Caco-2 (cell line): ENCODE measurements around the gene ELAVL1. TPM values are rescaled to one million over a fixed set of nuclear protein-coding genes. Genes with fewer than 3 reads are reported as not detected.

Source experiments
- BruUV-seq: library from RNA; stranded (reverse); fragments of 400-500 nt; replicated peaks from 2 replicates; lab custom pipeline; 2021; lab: Mats Ljungman, UMichigan
- CTCF ChIA-PET: fragments of 300-600 bp; sonication (Branson Sonifier 250); formaldehyde crosslinking; loops from one replicate; lab custom pipeline; 2022; ENCODE audit warnings: antibody characterized with exemption; lab: Charles Lee
- POLR2A ChIA-PET: fragments of 300-600 bp; sonication (Branson Sonifier 250); formaldehyde crosslinking; loops from one replicate; lab custom pipeline; 2022; ENCODE audit warnings: antibody characterized with exemption; lab: Charles Lee
- DNase-seq, 2 experiments: peaks; one replicate each; pipeline versions ENCODE4 v3.0.0 to v3.0.0-alpha.2; 2020 to 2022
- H3K27me3 ChIP-seq: replicated peaks from 2 replicates; pipeline ENCODE4 v1.6.0; 2011; ENCODE audit warnings: low read length; ENCODE audit not compliant: control insufficient read depth, insufficient read depth
- H3K36me3 ChIP-seq: 2 replicates; pipeline ENCODE4 v1.5.1; 2011; ENCODE audit warnings: low read length; ENCODE audit not compliant: control insufficient read depth, insufficient read depth
- H3K4me1 ChIP-seq: fragments of 250-450 bp; sonication (Bioruptor Pico); 2 replicates; pipeline ENCODE4 v1.5.1; 2020; ENCODE audit warnings: mild to moderate bottlenecking
- H3K4me3 ChIP-seq: 2 replicates; pipeline ENCODE4 v1.5.1; 2011; ENCODE audit warnings: low read depth, mild to moderate bottlenecking, control low read depth, low read length
- H3K9me3 ChIP-seq: fragments of 250-450 bp; sonication (Bioruptor Pico); 2 replicates; pipeline ENCODE4 v1.5.1; 2020; ENCODE audit warnings: mild to moderate bottlenecking, moderate library complexity
- H3K27ac Mint-ChIP-seq: one replicate; pipeline ENCODE4 v1.8.0; 2022; ENCODE audit warnings: mixed read lengths; ENCODE audit not compliant: unreplicated experiment
- H3K27me3 Mint-ChIP-seq: one replicate; pipeline ENCODE4 v1.8.0; 2022; ENCODE audit warnings: mixed read lengths; ENCODE audit not compliant: insufficient read depth, unreplicated experiment
- H3K36me3 Mint-ChIP-seq: one replicate; pipeline ENCODE4 v1.8.0; 2022; ENCODE audit warnings: mild to moderate bottlenecking, mixed read lengths; ENCODE audit not compliant: insufficient read depth, unreplicated experiment
- H3K4me1 Mint-ChIP-seq: one replicate; pipeline ENCODE4 v1.8.0; 2022; ENCODE audit warnings: low read depth, mixed read lengths; ENCODE audit not compliant: unreplicated experiment
- H3K4me3 Mint-ChIP-seq: one replicate; pipeline ENCODE4 v1.8.0; 2022; ENCODE audit warnings: mild to moderate bottlenecking, moderate library complexity, mixed read lengths; ENCODE audit not compliant: unreplicated experiment
- H3K9me3 Mint-ChIP-seq: one replicate; pipeline ENCODE4 v1.8.0; 2022; ENCODE audit warnings: mixed read lengths; ENCODE audit not compliant: unreplicated experiment
- intact Hi-C: fragments of 100-400 bp; cut with micrococcal nuclease; formaldehyde crosslinking; loops from one replicate; pipeline ENCODE4 v1.10.0; 2022; ENCODE audit not compliant: unreplicated experiment
- total RNA-seq: library from RNA; stranded (reverse); gene quantifications from 2 replicates; pipeline ENCODE4 v1.2.3, GENCODE V29; 2022
- TF ChIP-seq, protein P1 (sequence below), 2 experiments: fragments of 200-600 bp in 1 of 2; IDR thresholded peaks; 1 replicate in 1 of 2; 2 replicates in 1 of 2; pipeline versions ENCODE4 v1.5.1 to v1.8.0; 2011 to 2022; ENCODE audit warnings: antibody characterized with exemption in 1 of 2, control low read depth in 1 of 2, inconsistent platforms in 1 of 2, low read depth in 1 of 2, low read length in 1 of 2, mild to moderate bottlenecking in 1 of 2, moderate library complexity in 1 of 2; ENCODE audit not compliant: insufficient read depth in 1 of 2, severe bottlenecking in 1 of 2, unreplicated experiment in 1 of 2

Gene ELAVL1
- total RNA-seq, 1 experiment from 2014 or later = 117 TPM

DNA sequence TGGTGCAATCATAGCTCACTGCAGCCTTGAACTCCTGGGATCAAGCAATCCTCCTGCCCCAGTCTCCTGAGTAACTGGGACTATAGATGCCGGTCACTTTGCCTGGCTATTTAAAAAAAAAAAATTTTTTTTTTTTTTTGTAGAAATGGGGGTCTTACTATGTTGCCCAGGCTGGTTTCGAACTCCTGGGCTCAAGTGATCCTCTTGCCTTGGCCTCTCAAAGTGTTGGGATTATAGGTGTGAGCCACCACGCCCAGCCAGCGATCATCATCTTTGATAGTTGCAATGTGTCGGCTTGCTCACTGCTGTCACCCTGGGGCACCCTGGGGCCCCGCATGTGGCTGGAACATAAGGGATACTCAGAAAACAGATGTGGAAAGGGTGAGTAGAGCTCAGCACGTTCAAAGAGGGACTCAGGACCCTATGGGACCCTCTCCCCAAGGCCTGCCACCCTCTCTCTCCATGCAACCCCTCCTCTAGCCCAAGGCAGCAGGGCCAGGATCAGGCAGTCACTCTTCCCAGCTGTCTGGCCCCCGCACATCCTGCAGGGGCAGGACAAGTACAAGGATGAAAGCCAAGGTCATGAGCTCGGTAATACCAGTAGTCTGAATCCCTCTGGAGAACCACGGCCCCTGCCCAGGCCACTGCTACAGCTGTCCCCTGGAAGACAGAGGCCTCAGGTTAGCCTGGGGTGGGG, 40.6 kb upstream of the ELAVL1 start:
- H3K4me3 Mint-ChIP-seq = no peak overlapping the region
- ChIA-PET POLR2A (no interaction called here), CTCF (interaction anchor here (0.6 kb wide), 2 partner anchors 11 to 20 kb away, joined by 4 to 6 read pairs; no protein-coding TSS in a partner anchor)
- no peaks in the 10 kb centered on the region for H3K9me3 Mint-ChIP-seq
- intact Hi-C loops = no loop called here
- no peaks in the 10 kb centered on the region for H3K4me1 Mint-ChIP-seq
- H3K27me3 Mint-ChIP-seq = no peaks in the 10 kb centered on the region
- TF ChIP-seq, protein P1, sequence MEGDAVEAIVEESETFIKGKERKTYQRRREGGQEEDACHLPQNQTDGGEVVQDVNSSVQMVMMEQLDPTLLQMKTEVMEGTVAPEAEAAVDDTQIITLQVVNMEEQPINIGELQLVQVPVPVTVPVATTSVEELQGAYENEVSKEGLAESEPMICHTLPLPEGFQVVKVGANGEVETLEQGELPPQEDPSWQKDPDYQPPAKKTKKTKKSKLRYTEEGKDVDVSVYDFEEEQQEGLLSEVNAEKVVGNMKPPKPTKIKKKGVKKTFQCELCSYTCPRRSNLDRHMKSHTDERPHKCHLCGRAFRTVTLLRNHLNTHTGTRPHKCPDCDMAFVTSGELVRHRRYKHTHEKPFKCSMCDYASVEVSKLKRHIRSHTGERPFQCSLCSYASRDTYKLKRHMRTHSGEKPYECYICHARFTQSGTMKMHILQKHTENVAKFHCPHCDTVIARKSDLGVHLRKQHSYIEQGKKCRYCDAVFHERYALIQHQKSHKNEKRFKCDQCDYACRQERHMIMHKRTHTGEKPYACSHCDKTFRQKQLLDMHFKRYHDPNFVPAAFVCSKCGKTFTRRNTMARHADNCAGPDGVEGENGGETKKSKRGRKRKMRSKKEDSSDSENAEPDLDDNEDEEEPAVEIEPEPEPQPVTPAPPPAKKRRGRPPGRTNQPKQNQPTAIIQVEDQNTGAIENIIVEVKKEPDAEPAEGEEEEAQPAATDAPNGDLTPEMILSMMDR (IDR thresholded peaks at IDR 0.05; ENCODE audit: insufficient read depth in 1 of 2, low read depth in 1 of 2, low read length in 1 of 2, severe bottlenecking in 1 of 2, unreplicated experiment in 1 of 2) = no peak
- H3K9me3 ChIP-seq = no peaks in the 10 kb centered on the region
- H3K4me3 ChIP-seq = no peak overlapping the region
- H3K27me3 ChIP-seq = no peaks in the 10 kb centered on the region
- H3K36me3 Mint-ChIP-seq = no peaks in the 10 kb centered on the region
- H3K36me3 ChIP-seq = no peaks in the 10 kb centered on the region
- BruUV-seq = no TSS peak
- DNase-seq = no peak
- H3K4me1 ChIP-seq = peaks cover 4% of the 10 kb centered on the region; the same call in 1 of the 2 replicates
- H3K27ac Mint-ChIP-seq = no peak overlapping the region

DNA sequence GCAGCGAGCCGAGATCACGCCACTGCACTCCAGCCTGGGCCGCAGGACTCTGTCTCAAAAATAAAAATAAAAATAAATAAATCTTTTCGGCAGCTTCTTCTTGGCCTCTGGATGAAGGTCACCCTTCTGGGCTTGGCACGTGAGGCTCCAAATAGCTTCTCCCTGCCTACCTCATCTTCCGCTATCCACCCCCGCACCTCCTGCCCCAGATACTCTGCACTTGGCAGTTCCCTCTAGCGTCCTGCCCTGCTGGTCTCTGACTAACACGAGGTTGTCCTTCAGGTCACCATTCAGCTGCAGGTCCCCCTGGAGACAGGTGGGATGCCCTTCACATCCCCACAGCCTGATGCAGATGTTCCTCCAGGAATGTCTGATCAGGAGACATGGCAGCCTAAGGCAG, 38.6 kb upstream of the ELAVL1 start:
- BruUV-seq = no TSS peak
- Mint-ChIP-seq H3K36me3 (no peaks in the 10 kb centered on the region), H3K27ac (no peak overlapping the region), H3K27me3 (no peaks in the 10 kb centered on the region), H3K4me1 (no peaks in the 10 kb centered on the region), H3K4me3 (no peak overlapping the region), H3K9me3 (no peaks in the 10 kb centered on the region)
- ChIA-PET POLR2A (interaction anchor here (1.1 kb wide), 1 partner anchor 11 kb away, joined by 3 read pairs; no protein-coding TSS in a partner anchor), CTCF (interaction anchor here (0.5 kb wide), 1 partner anchor 1523 kb away, joined by 3 read pairs; no protein-coding TSS in a partner anchor)
- no peak for DNase-seq
- intact Hi-C loops = no loop called here
- Histone ChIP-seq H3K9me3 (no peaks in the 10 kb centered on the region), H3K4me1 (no peaks in the 10 kb centered on the region), H3K36me3 (no peaks in the 10 kb centered on the region), H3K4me3 (no peak overlapping the region), H3K27me3 (no peaks in the 10 kb centered on the region)
- TF ChIP-seq, protein P1 (IDR thresholded peaks at IDR 0.05; ENCODE audit: insufficient read depth in 1 of 2, low read depth in 1 of 2, low read length in 1 of 2, severe bottlenecking in 1 of 2, unreplicated experiment in 1 of 2) = no peak

DNA sequence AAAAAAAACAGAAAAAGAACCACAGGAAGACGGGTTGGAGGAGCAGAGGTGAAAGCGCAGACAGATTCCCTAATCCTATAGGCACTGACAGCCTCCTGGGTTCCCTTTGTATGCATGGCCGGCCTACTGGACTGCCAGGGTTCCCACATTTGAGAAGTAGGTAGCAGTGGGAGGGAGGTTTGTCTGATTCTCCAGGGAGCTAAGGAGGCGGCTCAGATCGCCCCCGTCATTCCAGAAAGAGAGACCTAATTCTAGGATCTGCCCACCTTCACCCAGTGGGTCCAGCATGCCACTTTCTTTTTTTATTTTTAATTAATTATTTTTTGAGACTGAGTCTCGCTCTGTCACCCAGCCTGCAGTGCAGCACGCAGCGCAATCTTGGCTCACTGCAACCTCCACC, 37.5 kb upstream of the ELAVL1 start:
- no peaks in the 10 kb centered on the region; the same call in 1 of the 2 replicates for H3K9me3 ChIP-seq
- Mint-ChIP-seq H3K4me3 (no peak overlapping the region), H3K4me1 (no peaks in the 10 kb centered on the region), H3K9me3 (no peaks in the 10 kb centered on the region), H3K36me3 (no peaks in the 10 kb centered on the region), H3K27ac (no peak overlapping the region), H3K27me3 (no peaks in the 10 kb centered on the region)
- BruUV-seq = no TSS peak
- no peaks in the 10 kb centered on the region for H3K27me3 ChIP-seq
- no peak overlapping the region for H3K4me3 ChIP-seq
- no peak for DNase-seq
- intact Hi-C loops = no loop called here
- ChIA-PET POLR2A (interaction anchor here (1.1 kb wide), 1 partner anchor 10 kb away, joined by 3 read pairs; no protein-coding TSS in a partner anchor), CTCF (no interaction called here)
- TF ChIP-seq, protein P1 (IDR thresholded peaks at IDR 0.05; ENCODE audit: insufficient read depth in 1 of 2, low read depth in 1 of 2, low read length in 1 of 2, severe bottlenecking in 1 of 2, unreplicated experiment in 1 of 2) = no peak
- no peaks in the 10 kb centered on the region for H3K4me1 ChIP-seq
- no peaks in the 10 kb centered on the region for H3K36me3 ChIP-seq
